T1000 (cell line): ENCODE results near the gene GRPEL2.
"Not testable (repeated sequence)": the region's sequence is repeated elsewhere in the genome, so short reads cannot be mapped to it uniquely, and the experiment has no call there.

ENCODE experiments used
- DNase-seq: peaks from one replicate; lab custom pipeline; 2025; ENCODE audit warnings: mixed read lengths; lab: John Stamatoyannopoulos, UW

Gene GRPEL2

DNA sequence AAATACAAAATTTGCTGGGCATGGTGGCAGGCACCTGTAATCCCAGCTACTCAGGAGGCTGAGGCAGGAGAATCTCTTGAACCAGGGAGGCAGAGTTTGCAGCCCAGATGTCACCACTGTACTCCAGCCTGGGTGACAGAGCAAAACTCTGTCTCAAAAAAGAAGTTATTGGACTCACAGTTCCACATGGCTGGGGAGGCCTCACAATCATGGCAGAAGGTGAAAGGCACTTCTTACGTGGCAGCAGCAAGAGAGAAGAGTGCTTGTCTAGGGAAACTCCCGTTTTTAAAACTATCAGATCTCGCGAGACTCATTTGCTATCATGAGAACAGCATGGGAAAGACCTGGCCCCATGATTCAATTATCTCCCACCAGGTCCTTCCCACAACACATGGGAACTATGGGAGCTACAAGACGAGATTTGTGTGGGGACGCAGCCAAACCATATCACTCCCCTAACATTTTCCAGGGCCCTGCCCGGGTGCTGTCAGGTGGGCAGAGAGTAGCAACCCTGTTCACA, 53.5 kb downstream of the GRPEL2 start:
- DNase-seq, result not testable (repeated sequence)

DNA sequence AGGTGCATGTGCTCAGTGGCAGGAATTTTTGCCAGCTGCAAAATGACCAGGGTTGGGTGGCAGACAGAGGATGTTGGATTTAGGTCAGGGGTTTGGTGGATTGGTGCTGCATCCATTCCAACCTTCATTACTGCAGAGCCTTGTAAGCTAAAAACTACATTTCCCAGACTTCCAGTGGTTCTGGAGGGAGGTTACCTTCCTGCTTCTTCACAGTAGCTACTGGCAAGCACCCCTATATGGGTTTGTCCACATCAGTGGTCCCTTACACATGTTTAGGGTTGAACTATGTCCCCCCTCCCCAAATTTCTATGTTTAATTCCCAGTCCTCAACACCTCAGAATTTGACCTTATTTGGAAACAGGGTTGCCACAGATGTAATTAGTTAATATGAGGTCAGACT, 54.5 kb downstream of the GRPEL2 start:
- no peak for DNase-seq

DNA sequence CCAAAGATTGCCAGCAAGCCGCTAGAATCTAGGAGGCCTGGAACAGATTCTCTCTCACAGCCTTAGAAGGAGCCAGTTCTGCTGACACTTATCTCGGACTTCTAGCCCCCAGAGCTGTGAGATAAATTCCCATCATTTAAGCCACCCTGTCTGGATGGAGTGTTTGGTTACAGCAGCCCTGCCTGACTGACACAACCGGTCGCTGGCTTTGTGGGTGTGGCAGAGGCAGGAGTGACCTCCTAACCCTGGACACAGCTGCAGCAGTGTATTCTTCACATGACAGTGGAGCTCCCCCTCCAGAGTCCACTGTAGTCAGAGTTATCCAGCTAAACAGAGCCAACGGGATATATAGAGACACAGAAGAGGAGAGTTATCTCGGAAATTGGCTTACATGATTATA, 55.0 kb downstream of the GRPEL2 start:
- no peak for DNase-seq

DNA sequence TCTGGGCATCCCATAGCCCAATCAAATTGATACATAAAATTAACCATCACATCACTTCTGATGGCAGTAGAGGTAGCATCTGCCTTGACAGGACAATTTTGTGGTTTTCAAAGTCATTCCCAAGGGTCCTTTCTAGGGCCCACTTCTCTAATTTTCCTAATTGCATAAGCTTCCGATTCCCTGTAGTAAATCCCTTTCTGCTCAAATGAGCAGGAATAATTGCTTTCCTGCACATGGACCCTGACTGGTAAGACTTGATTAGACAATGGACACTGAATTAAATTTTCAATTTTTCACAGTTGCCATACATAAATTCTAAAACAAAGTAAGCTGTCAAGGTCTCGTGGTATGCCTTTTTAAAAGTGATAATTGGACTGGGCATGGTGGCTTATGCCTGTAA, 55.8 kb downstream of the GRPEL2 start:
- DNase-seq, result no peak

DNA sequence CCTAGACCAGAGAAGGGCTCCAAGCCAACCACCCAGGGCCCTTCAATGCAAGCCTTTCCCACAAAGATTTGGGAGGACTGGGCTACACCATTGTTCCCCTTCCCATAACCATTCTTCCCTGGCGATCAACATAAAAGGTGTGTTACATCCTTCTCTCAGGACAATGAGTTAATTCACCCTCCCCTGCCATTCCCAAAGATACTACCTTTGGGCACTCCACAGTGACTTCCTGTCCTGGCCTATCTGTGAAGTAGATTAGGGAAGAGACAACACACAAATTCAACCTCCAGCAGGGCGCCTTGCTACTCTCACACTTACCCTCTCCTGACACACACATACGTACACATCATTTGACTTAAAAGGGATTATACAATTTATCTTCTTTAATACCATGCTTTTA, 57.0 kb downstream of the GRPEL2 start:
- no peak for DNase-seq
